CD4-positive, alpha-beta T cell (primary cell): Measurements from ENCODE around the gene PPCDC. TPM values are rescaled to one million over a fixed set of nuclear protein-coding genes. Genes with fewer than 3 reads are reported as not detected.

ENCODE experiments used
- ATAC-seq: fragments of 200-7000 bp; cut with Tn5 transposase; one replicate; pipeline ENCODE4 v1.10.0; 2022; ENCODE audit warnings: mild to moderate bottlenecking; ENCODE audit not compliant: poor library complexity
- CTCF ChIA-PET: fragments of 350-600 bp; sonication (Branson Sonifier 250); formaldehyde crosslinking; loops from one replicate; lab custom pipeline; 2021; ENCODE audit warnings: antibody characterized with exemption, inconsistent platforms; lab: Charles Lee
- POLR2A ChIA-PET: fragments of 350-600 bp; sonication (Branson Sonifier 250); formaldehyde crosslinking; loops from one replicate; lab custom pipeline; 2021; ENCODE audit warnings: antibody characterized with exemption, inconsistent platforms; lab: Charles Lee
- DNase-seq, 14 experiments: peaks; one replicate each; pipeline ENCODE4 v3.0.0-alpha.2; 2013 to 2020; ENCODE audit warnings: mixed read lengths in 2 of 14
- H3K27ac ChIP-seq, 2 donors: one replicate each; pipeline versions ENCODE4 v1.5.1 to v1.7.0; 2013; ENCODE audit warnings: low read length in 2 of 2, low read depth in 1 of 2, mild to moderate bottlenecking in 1 of 2
- H3K27me3 ChIP-seq, 2 experiments: 1 replicate in 1 of 2; 2 replicates in 1 of 2; pipeline versions ENCODE4 v1.6.1 to v1.7.0; 2013; ENCODE audit warnings: low read length in 2 of 2, control low read depth in 1 of 2, mild to moderate bottlenecking in 1 of 2, moderate library complexity in 1 of 2; ENCODE audit not compliant: insufficient read depth in 2 of 2, control insufficient read depth in 1 of 2
- H3K36me3 ChIP-seq: one replicate; pipeline ENCODE4 v1.6.1; 2013; ENCODE audit warnings: low read length, control low read depth; ENCODE audit not compliant: insufficient read depth
- H3K4me1 ChIP-seq: one replicate; pipeline ENCODE4 v1.6.1; 2013; ENCODE audit warnings: low read length, control low read depth; ENCODE audit not compliant: insufficient read depth
- H3K4me3 ChIP-seq: one replicate; pipeline ENCODE4 v1.5.1; 2013; ENCODE audit warnings: mild to moderate bottlenecking, low read length, moderate library complexity
- H3K9me3 ChIP-seq, 2 experiments: 1 replicate in 1 of 2; 2 replicates in 1 of 2; pipeline versions ENCODE4 v1.6.1 to v1.7.0; 2013; ENCODE audit warnings: low read length in 2 of 2, mild to moderate bottlenecking in 2 of 2, control low read depth in 1 of 2, moderate library complexity in 1 of 2; ENCODE audit not compliant: control insufficient read depth in 1 of 2, insufficient read depth in 1 of 2
- H3K27ac Mint-ChIP-seq: one replicate; pipeline ENCODE4 v1.8.0; 2020; ENCODE audit warnings: mixed read lengths
- H3K27me3 Mint-ChIP-seq: one replicate; pipeline ENCODE4 v1.8.0; 2021; ENCODE audit warnings: mixed read lengths
- H3K36me3 Mint-ChIP-seq: one replicate; pipeline ENCODE4 v1.8.0; 2021; ENCODE audit warnings: low read depth, mixed read lengths
- H3K4me1 Mint-ChIP-seq: one replicate; pipeline ENCODE4 v1.8.0; 2021; ENCODE audit warnings: low read depth, mixed read lengths
- H3K4me3 Mint-ChIP-seq: one replicate; pipeline ENCODE4 v1.8.0; 2020; ENCODE audit warnings: mild to moderate bottlenecking, mixed read lengths
- H3K9me3 Mint-ChIP-seq: one replicate; pipeline ENCODE4 v1.8.0; 2020; ENCODE audit warnings: mixed read lengths
- intact Hi-C, 2 experiments: fragments of 100-400 bp; cut with DNase I in 1 of 2; cut with micrococcal nuclease in 1 of 2; formaldehyde crosslinking; loops; one replicate each; pipeline versions ENCODE4 v1.15.1 to v1.9.0; 2023 to 2025; cut with DNase I, micrococcal nuclease
- total RNA-seq, 174 experiments: library from RNA in 2 of 174; stranded (reverse) in 2 of 174; gene quantifications; one replicate each; pipeline ENCODE4 v1.2.3 and lab custom pipeline; 2021 to 2026
- TF ChIP-seq, protein P1 (sequence below): fragments of 200-600 bp; IDR thresholded peaks from one replicate; pipeline ENCODE4 v1.8.0; 2022; ENCODE audit warnings: antibody characterized with exemption, mild to moderate bottlenecking

Gene PPCDC
- total RNA-seq, 2 experiments from 2014 or later: 5.5 to 5.8 TPM

DNA sequence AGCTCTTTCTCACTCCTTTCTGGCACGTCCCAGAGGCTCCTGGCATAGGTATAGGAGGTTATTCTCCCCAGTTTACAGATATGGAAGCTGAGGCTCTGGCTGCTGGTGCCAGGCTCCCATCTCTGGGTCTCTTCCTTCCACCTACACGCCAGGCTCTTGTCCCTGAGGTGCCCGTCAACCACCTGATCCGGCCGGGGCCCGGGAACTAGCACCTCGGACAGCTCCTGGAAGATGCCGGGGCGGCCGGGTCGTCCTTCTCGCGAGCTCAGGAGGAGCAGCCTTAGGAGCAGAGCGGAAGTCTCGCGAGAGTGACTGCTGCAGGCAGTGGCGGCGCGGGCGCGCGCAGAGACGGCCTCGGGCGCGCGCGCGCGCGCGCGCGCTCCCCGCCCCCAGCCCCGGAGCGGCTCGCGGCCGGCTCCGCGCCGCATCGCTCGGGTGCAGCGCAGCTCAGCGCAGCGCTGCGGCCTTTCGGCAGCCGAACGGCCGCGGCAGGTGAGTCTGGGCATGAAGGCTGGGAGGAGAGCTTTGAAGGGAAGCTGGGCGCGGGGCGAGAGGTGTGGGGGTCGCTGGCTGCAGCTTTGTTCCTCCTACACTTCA, 28.1 kb upstream of the PPCDC start, which contains the start of gene SCAMP5:
Gene SCAMP5 (plus strand): TSS at position 382 of the 597 bp plus-strand sequence. CDS start 16,277 bp downstream, outside the sequence.
- Mint-ChIP-seq H3K9me3 (no peaks in the 10 kb centered on the region), H3K27ac (peak within 1 kb of the TSS; percentile 21), H3K4me3 (peak within 1 kb of the TSS; percentile 93), H3K36me3 (no peaks in the 10 kb centered on the region), H3K27me3 (peaks cover 28% of the 10 kb centered on the region), H3K4me1 (peaks cover 22% of the 10 kb centered on the region)
- Histone ChIP-seq H3K9me3 (no peaks in the 10 kb centered on the region), H3K36me3 (no peaks in the 10 kb centered on the region), H3K27me3 (peaks cover 24 to 26% of the 10 kb centered on the region in 2 experiments), H3K4me3 (peak within 1 kb of the TSS; percentile 75), H3K4me1 (peaks cover 16% of the 10 kb centered on the region), H3K27ac (no peak within 1 kb of the TSS)
- TF ChIP-seq, protein P1, sequence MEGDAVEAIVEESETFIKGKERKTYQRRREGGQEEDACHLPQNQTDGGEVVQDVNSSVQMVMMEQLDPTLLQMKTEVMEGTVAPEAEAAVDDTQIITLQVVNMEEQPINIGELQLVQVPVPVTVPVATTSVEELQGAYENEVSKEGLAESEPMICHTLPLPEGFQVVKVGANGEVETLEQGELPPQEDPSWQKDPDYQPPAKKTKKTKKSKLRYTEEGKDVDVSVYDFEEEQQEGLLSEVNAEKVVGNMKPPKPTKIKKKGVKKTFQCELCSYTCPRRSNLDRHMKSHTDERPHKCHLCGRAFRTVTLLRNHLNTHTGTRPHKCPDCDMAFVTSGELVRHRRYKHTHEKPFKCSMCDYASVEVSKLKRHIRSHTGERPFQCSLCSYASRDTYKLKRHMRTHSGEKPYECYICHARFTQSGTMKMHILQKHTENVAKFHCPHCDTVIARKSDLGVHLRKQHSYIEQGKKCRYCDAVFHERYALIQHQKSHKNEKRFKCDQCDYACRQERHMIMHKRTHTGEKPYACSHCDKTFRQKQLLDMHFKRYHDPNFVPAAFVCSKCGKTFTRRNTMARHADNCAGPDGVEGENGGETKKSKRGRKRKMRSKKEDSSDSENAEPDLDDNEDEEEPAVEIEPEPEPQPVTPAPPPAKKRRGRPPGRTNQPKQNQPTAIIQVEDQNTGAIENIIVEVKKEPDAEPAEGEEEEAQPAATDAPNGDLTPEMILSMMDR: no peak
- ATAC-seq (peak; percentile 99), DNase-seq (peak; percentile 82 to 96 (median 88))
- ChIA-PET POLR2A (interaction anchor here (0.6 to 2.6 kb wide), 9 partner anchors 28 to 848 kb away, joined by 3 to 20 read pairs (median 6); partner anchors contain the start of genes C15orf39, CLK3, IMP3 and MAN2C1), CTCF (interaction anchor here (0.9 to 1.3 kb wide), 3 partner anchors 17 to 621 kb away, joined by 3 read pairs; no protein-coding TSS in a partner anchor)
- intact Hi-C loops: loop anchor here (1.0 to 10.0 kb wide), 5 partner anchors 29 to 460 kb away; partner anchors contain the start of genes COX5A (in 1 of the 2), CPLX3 (in 1 of the 2), RPP25 (in 1 of the 2) and SIN3A (in 1 of the 2)

DNA sequence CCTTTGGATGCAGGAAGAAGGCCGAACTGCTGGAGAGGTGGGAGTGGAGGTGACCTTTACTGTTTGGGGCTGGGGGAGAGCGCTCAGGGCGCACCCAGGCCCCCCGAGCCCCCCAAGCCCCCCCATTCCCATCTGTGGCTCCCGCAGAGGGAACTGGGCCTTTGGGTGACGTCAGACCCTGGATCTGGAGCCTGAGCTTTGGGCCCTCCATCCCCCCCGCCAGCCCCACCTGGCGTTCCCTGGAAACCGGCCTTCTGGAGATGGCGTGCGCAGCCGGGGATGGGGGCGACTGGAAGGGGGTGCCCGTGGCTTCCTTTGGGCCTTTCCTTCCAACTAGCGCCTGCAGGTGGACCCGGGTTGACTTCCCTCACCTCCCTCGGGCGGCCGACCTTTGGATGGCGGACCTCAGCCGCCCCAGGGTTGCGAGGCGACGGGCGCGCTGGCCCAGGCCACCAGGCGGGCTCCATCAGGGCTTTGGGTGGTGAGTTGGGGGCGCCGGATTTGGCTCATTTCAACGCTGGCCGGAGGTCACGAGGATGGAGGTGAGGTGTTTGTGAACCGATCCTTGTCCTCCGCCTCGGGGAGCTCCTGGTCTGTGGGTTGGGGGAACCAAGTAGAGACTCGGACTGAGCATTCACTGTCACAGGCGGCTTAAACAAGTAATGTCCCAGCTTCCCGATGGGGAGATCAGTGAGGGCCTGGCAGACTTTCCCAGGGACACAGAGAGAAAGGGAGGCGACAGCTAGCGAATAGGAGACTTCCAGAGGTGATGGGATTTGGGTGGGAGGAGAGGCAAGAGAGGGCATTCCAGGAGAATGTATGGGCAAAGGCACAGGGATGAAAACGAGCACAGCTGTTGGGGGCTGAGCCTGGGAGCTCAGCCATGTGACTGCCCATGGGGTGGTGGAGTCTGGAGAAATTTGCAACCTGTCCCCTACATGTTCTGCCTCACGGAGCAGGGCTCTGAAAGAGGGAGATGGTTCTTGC, 27.3 kb upstream of the PPCDC start:
- TF ChIP-seq, protein P1: no peak
- peak in 2 of 14 experiments; percentile 10 to 39 for DNase-seq
- peak overlapping the region; percentile 75 for H3K4me3 ChIP-seq

DNA sequence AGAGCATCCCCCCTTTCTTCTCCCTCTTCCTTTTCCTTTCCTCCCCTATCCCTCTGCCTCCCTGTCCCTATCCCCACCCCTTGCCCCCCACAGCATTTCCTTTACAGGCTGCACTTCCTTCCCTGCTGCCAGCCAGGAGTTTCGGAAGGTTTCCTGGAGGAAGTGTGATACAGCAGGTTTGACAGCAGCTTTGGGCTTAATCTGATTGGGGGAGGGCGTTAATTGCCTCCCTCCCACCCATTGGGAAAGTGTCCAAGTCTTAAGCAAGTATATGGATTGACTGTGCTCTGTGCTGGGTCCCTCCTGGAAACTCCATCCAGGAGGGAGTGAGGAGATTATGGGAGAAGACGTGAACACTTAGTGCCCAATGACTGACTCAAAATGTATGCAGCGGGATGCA, 26.2 kb upstream of the PPCDC start:
- Mint-ChIP-seq H3K4me1 (peaks cover 22% of the 10 kb centered on the region), H3K4me3 (peak overlapping the region; percentile 87), H3K9me3 (no peaks in the 10 kb centered on the region), H3K27me3 (peaks cover 19% of the 10 kb centered on the region), H3K36me3 (no peaks in the 10 kb centered on the region), H3K27ac (no peak overlapping the region)
- no peak overlapping the region for H3K4me3 ChIP-seq
- DNase-seq (no peak), ATAC-seq (no peak)
- no peak overlapping the region for H3K27ac ChIP-seq
- H3K4me1 ChIP-seq: peaks cover 16% of the 10 kb centered on the region
- H3K36me3 ChIP-seq: no peaks in the 10 kb centered on the region
- H3K9me3 ChIP-seq: no peaks in the 10 kb centered on the region
- intact Hi-C loops: loop anchor here (5.0 to 10.0 kb wide), 2 partner anchors 60 to 458 kb away; partner anchors contain the start of genes COX5A (in 1 of the 2) and SIN3A (in 1 of the 2)
- peaks cover 24 to 26% of the 10 kb centered on the region in 2 experiments for H3K27me3 ChIP-seq
- TF ChIP-seq, protein P1: no peak
- ChIA-PET CTCF (no interaction called here), POLR2A (no interaction called here)

More for the DNA sequence above, 27.3 kb upstream of the PPCDC start:
- Mint-ChIP-seq H3K27me3 (peaks cover 24% of the 10 kb centered on the region), H3K9me3 (no peaks in the 10 kb centered on the region), H3K27ac (no peak overlapping the region), H3K4me1 (peaks cover 22% of the 10 kb centered on the region), H3K36me3 (no peaks in the 10 kb centered on the region), H3K4me3 (peak overlapping the region; percentile 87)
- Histone ChIP-seq H3K4me1 (peaks cover 16% of the 10 kb centered on the region), H3K9me3 (no peaks in the 10 kb centered on the region), H3K27me3 (peaks cover 24 to 26% of the 10 kb centered on the region in 2 experiments), H3K27ac (no peak overlapping the region), H3K36me3 (no peaks in the 10 kb centered on the region)
- CTCF ChIA-PET: interaction anchor here (0.9 to 1.3 kb wide), 3 partner anchors 17 to 622 kb away, joined by 3 read pairs; no protein-coding TSS in a partner anchor
- POLR2A ChIA-PET: interaction anchor here (0.7 to 2.6 kb wide), 8 partner anchors 28 to 1065 kb away, joined by 3 to 20 read pairs (median 4); partner anchors contain the start of genes CLK3, IMP3, MAN2C1 and PPCDC
- intact Hi-C loops: loop anchor here (1.0 to 10.0 kb wide), 5 partner anchors 28 to 459 kb away; partner anchors contain the start of genes COX5A (in 1 of the 2), CPLX3 (in 1 of the 2), RPP25 (in 1 of the 2) and SIN3A (in 1 of the 2)
- ATAC-seq: no peak
